HepG2 (cell line): ENCODE data around the gene ADGRE3. TPM values are rescaled to one million over a fixed set of nuclear protein-coding genes. Genes with fewer than 3 reads are reported as not detected.
A peak's percentile ranks its signal among the peaks of the same experiment; 100 is the strongest.

ENCODE experiments used
- ATAC-seq: fragments of 200-7000 bp; cut with Tn5 transposase; 3 replicates; pipeline ENCODE4 v1.9.1; 2020; ENCODE audit warnings: mild to moderate bottlenecking, moderate library complexity
- BruUV-seq: library from RNA; stranded (reverse); fragments of 400-500 nt; replicated peaks from 2 replicates; lab custom pipeline; 2021; lab: Mats Ljungman, UMichigan
- CTCF ChIA-PET: fragments of 300-600 bp; formaldehyde crosslinking; extraction: SDS; loops from one replicate; lab custom pipeline; 2021; ENCODE audit warnings: low total read pairs, inconsistent platforms, low intra/inter-chr PET ratio; lab: Yijun Ruan, JAX
- POLR2A ChIA-PET: fragments of 350-600 bp; sonication (Branson Sonifier 250); formaldehyde crosslinking; loops from one replicate; lab custom pipeline; 2020; ENCODE audit warnings: antibody characterized with exemption, inconsistent platforms; lab: Yijun Ruan, JAX
- DNase-seq: peaks from one replicate; pipeline ENCODE4 v3.0.0-alpha.2; 2015; ENCODE audit warnings: low spot score
- FAIRE-seq: peaks from 3 replicates; lab custom pipeline; 2011; peaks lifted over from hg19 to GRCh38; lab: Jason Lieb, UNC
- H2AFZ ChIP-seq: one replicate; pipeline ENCODE4 v1.6.1; 2011; ENCODE audit warnings: low read length, inconsistent platforms
- H3K27ac ChIP-seq: fragments of 300-600 bp; 3 replicates; pipeline ENCODE4 v1.8.0; 2011; ENCODE audit warnings: mixed run types, mild to moderate bottlenecking, mixed read lengths, low read length, inconsistent platforms; ENCODE audit not compliant: insufficient read depth; ENCODE audit errors: extremely low read length
- H3K27me3 ChIP-seq, 2 experiments: fragments of 200-600 bp in 1 of 2; 2 replicates in 1 of 2; 3 replicates in 1 of 2; pipeline versions ENCODE4 v1.6.0 to v1.8.0; 2011; ENCODE audit warnings: low read length in 2 of 2, mild to moderate bottlenecking in 2 of 2, moderate library complexity in 2 of 2, inconsistent platforms in 1 of 2; ENCODE audit not compliant: insufficient read depth in 2 of 2, control insufficient read depth in 1 of 2
- H3K36me3 ChIP-seq, 2 experiments: fragments of 200-600 bp in 1 of 2; replicated peaks in 1 of 2; 2 replicates in 1 of 2; 3 replicates in 1 of 2; pipeline versions ENCODE4 v1.5.1 to v1.8.0; 2011; ENCODE audit warnings: low read length in 2 of 2, inconsistent platforms in 1 of 2; ENCODE audit not compliant: insufficient read depth in 2 of 2, control insufficient read depth in 1 of 2
- H3K4me1 ChIP-seq: 2 replicates; pipeline ENCODE4 v1.5.1; 2012; ENCODE audit warnings: low read length, inconsistent platforms; ENCODE audit not compliant: insufficient read depth
- H3K4me2 ChIP-seq: 2 replicates; pipeline ENCODE4 v1.6.0; 2011; ENCODE audit warnings: low read depth, low read length, inconsistent platforms
- H3K4me3 ChIP-seq, 3 experiments: fragments of 200-600 bp in 1 of 3; sonication (generic), shearing (Covaris generic) in 1 of 3; replicated peaks in 1 of 3; 2 replicates each; pipeline ENCODE4 v1.5.1; 2011 to 2016; ENCODE audit warnings: low read length in 3 of 3, inconsistent platforms in 2 of 3, low read depth in 2 of 3, mild to moderate bottlenecking in 2 of 3, control low read depth in 1 of 3, mixed read lengths in 1 of 3; ENCODE audit not compliant: insufficient read depth in 1 of 3
- H3K79me2 ChIP-seq: one replicate; pipeline ENCODE4 v1.6.1; 2011; ENCODE audit warnings: low read length, inconsistent platforms; ENCODE audit not compliant: insufficient read depth
- H3K9ac ChIP-seq: 2 replicates; pipeline ENCODE4 v1.6.0; 2011; ENCODE audit warnings: mild to moderate bottlenecking, low read depth, low read length, inconsistent platforms; ENCODE audit not compliant: insufficient read depth
- H3K9me3 ChIP-seq: 2 replicates; pipeline ENCODE4 v1.5.1; 2012; ENCODE audit warnings: mild to moderate bottlenecking, low read length
- H4K20me1 ChIP-seq: 2 replicates; pipeline ENCODE4 v1.6.0; 2011; ENCODE audit warnings: inconsistent platforms, mild to moderate bottlenecking, low read length, moderate library complexity; ENCODE audit not compliant: insufficient read depth
- GPBP1L1 ChIP-seq: sonication (generic); formaldehyde crosslinking; IDR thresholded peaks from 2 replicates; pipeline ENCODE4 v1.5.0; 2020; ENCODE audit warnings: mild to moderate bottlenecking, missing genetic modification reagents
- JARID2 ChIP-seq: sonication (generic); formaldehyde crosslinking; IDR thresholded peaks from 2 replicates; pipeline ENCODE4 v1.8.1; 2023; ENCODE audit warnings: missing genetic modification reagents, inconsistent platforms; ENCODE audit not compliant: insufficient replicate concordance
- ZKSCAN8 ChIP-seq: IDR thresholded peaks from 2 replicates; pipeline ENCODE4 v1.6.1; 2016; ENCODE audit warnings: borderline replicate concordance, missing genetic modification reagents, missing compliant biosample characterization
- ZNF589 ChIP-seq: sonication (generic); formaldehyde crosslinking; conservative IDR thresholded peaks from 2 replicates; pipeline ENCODE4 v1.8.0; 2022; ENCODE audit warnings: mild to moderate bottlenecking, moderate library complexity, missing genetic modification reagents
- ZNF609 ChIP-seq: sonication (generic); formaldehyde crosslinking; IDR thresholded peaks from 2 replicates; pipeline ENCODE4 v1.4.0; 2020; ENCODE audit warnings: mild to moderate bottlenecking, missing genetic modification reagents, borderline replicate concordance
- WGBS: methylation state at CpG from one replicate; pipeline ENCODE4 v1.1.6; 2017; ENCODE audit warnings: low lambda C conversion rate; 5-methylcytosine and 5-hydroxymethylcytosine counted together
- in situ Hi-C: cut with HindIII; loops from 2 replicates; pipeline ENCODE4 v1.10.0; 2017; ENCODE audit warnings: low pct_unique_long_range_greater_than_20kb; ENCODE audit not compliant: extremely low pct_ligation_motif_present
- intact Hi-C: fragments of 100-400 bp; cut with micrococcal nuclease; formaldehyde crosslinking; loops from one replicate; pipeline ENCODE4 v1.10.0; 2022; ENCODE audit not compliant: unreplicated experiment
- polyA plus RNA-seq, 8 experiments: library from polyadenylated mRNA; depleted of rRNA in 3 of 8; stranded (reverse) in 7 of 8; unstranded in 1 of 8; fragments of >200 nt; fragmentation: Illumina TruSeq in 4 of 8; extraction: Trizol in 4 of 8; gene quantifications; 2 replicates each; pipeline versions ENCODE4 v1.2.1 to v1.2.3, GENCODE V29; 2011 to 2016; ENCODE audit warnings: low read depth in 4 of 8, missing spikeins in 1 of 8, mixed read lengths in 1 of 8; ENCODE audit not compliant: insufficient read depth in 1 of 8
- total RNA-seq, 5 experiments: library from RNA; depleted of rRNA; stranded (reverse); fragments of >200 nt; fragmentation: Illumina TruSeq; extraction: Trizol; gene quantifications; 2 replicates each; pipeline ENCODE4 v1.2.3, GENCODE V29; 2016; ENCODE audit warnings: low read depth in 1 of 5

The ADGRE3 gene
- total and polyA plus RNA-seq, 2 of the 13 experiments (the other 11 are each of a cell fraction or from before 2014, with no cell fraction given), result not detected

- no peak for TF ChIP-seq ZNF609 (CRISPR knock-in tag)
- no peak for TF ChIP-seq JARID2 (CRISPR knock-in tag)
- TF ChIP-seq ZNF589 (CRISPR knock-in tag), result no peak
These were observed 98.3 kb downstream of the ADGRE3 start (continued) for GRCh38 chr19:14576363-14576762.

- Histone ChIP-seq H4K20me1 (no peaks in the 10 kb centered on the region), H3K79me2 (peaks cover 13% of the 10 kb centered on the region), H3K36me3 (no peaks in the 10 kb centered on the region), H3K27ac (no peak overlapping the region), H3K9me3 (no peaks in the 10 kb centered on the region), H2AFZ (no peak overlapping the region), H3K9ac (no peak overlapping the region), H3K4me2 (no peak overlapping the region), H3K4me1 (peaks cover 28% of the 10 kb centered on the region), H3K27me3 (no peaks in the 10 kb centered on the region; a peak in 1 of 5 replicates), H3K4me3 (no peak overlapping the region)
- DNase-seq (no peak), FAIRE-seq (no peak), ATAC-seq (no peak)
- ChIA-PET CTCF (interaction anchor here (2.0 to 3.2 kb wide), 2 partner anchors 111 to 313 kb away, joined by 7 to 32 read pairs; no protein-coding TSS in a partner anchor), POLR2A (interaction anchor here (2.4 kb wide), 1 partner anchor 111 kb away, joined by 11 read pairs; no protein-coding TSS in a partner anchor)
- in situ Hi-C loops, result no loop called here
- intact Hi-C loops, result loop anchor here (2.0 kb wide), 1 partner anchor 313 kb away; no protein-coding TSS in a partner anchor
- no TSS peak for BruUV-seq
- 47% methylated on average over 6 of the region's 6 CpGs for WGBS
- TF ChIP-seq GPBP1L1 (CRISPR knock-in tag), result no peak
- TF ChIP-seq ZKSCAN8 (CRISPR knock-in tag), result peak; percentile 88
These were observed 99.1 kb downstream of the ADGRE3 start for GRCh38 chr19:14575428-14575980.
